Transverse colon (tissue), 4 donors: ENCODE results near the gene ZNF135. TPM values are rescaled to one million over a fixed set of nuclear protein-coding genes. Genes with fewer than 3 reads are reported as not detected.

Source experiments
- DNase-seq: peaks from one replicate; pipeline ENCODE4 v3.0.0-alpha.2; 2019
- H3K27ac ChIP-seq, 4 donors: fragments of 200-600 bp; sonication (generic); 2 replicates each; pipeline ENCODE4 v1.5.1; 2016 to 2018; ENCODE audit warnings: inconsistent platforms in 4 of 4
- H3K27me3 ChIP-seq: fragments of 200-600 bp; sonication (generic); 2 replicates; pipeline ENCODE4 v1.5.1; 2017; ENCODE audit warnings: inconsistent platforms
- H3K36me3 ChIP-seq, 4 donors: fragments of 200-600 bp; sonication (generic); 2 replicates each; pipeline ENCODE4 v1.5.1; 2017 to 2019; ENCODE audit warnings: inconsistent platforms in 4 of 4
- H3K4me1 ChIP-seq, 4 donors: fragments of 200-600 bp; sonication (generic); 2 replicates each; pipeline ENCODE4 v1.5.1; 2017 to 2020; ENCODE audit warnings: inconsistent platforms in 4 of 4
- H3K4me3 ChIP-seq, 4 donors: fragments of 200-600 bp; sonication (generic); 1 replicate in 1 of 4; 2 replicates in 3 of 4; pipeline versions ENCODE4 v1.5.1 to v1.6.1; 2017 to 2019; ENCODE audit warnings: inconsistent platforms in 4 of 4
- H3K9me3 ChIP-seq, 2 donors: fragments of 200-600 bp; sonication (generic); 2 replicates each; pipeline ENCODE4 v1.5.1; 2017 to 2019; ENCODE audit warnings: inconsistent platforms in 2 of 2
- EP300 ChIP-seq: sonication (generic); formaldehyde crosslinking; IDR thresholded peaks from one replicate; pipeline ENCODE4 v1.6.1; 2017; ENCODE audit warnings: antibody characterized with exemption, low read depth
- POLR2A ChIP-seq: fragments of 450-650 bp; IDR thresholded peaks from one replicate; pipeline ENCODE4 v1.6.1; 2016; ENCODE audit warnings: antibody characterized with exemption, mild to moderate bottlenecking, moderate library complexity
- POLR2AphosphoS5 ChIP-seq, 3 donors: sonication (generic); formaldehyde crosslinking; IDR thresholded peaks; one replicate each; pipeline ENCODE4 v1.6.1; 2016; ENCODE audit warnings: antibody characterized with exemption in 3 of 3
- WGBS, 2 donors: methylation state at CpG; one replicate each; pipeline ENCODE4 v1.1.5; 2018; ENCODE audit warnings: low coverage in 1 of 2; 5-methylcytosine and 5-hydroxymethylcytosine counted together
- in situ Hi-C, 4 donors: fragments of 200-750 bp; cut with MboI; loops; one replicate each; pipeline versions ENCODE4 v1.15.0 to v1.15.1; 2017; ENCODE audit warnings: low sequenced_read_pairs in 3 of 4, low pct_ligation_motif_present in 1 of 4, low pct_unique_long_range_greater_than_20kb in 1 of 4
- intact Hi-C: fragments of 100-400 bp; cut with DNase I; formaldehyde crosslinking; loops from one replicate; pipeline ENCODE4 v1.15.1; 2023; ENCODE audit warnings: low total_unique reads
- total RNA-seq, 4 donors: library from RNA; depleted of rRNA; stranded (reverse); fragments of >200 nt; gene quantifications; one replicate each; pipeline ENCODE4 v1.1.0, GENCODE V29; 2016
- TF ChIP-seq, protein P1 (sequence below), 5 experiments: fragments of 200-600 bp in 3 of 5; fragments of 450-650 bp in 2 of 5; sonication (generic) in 3 of 5; IDR thresholded peaks; 1 replicate in 2 of 5; 2 replicates in 3 of 5; pipeline ENCODE4 v1.5.1; 2016 to 2017; ENCODE audit warnings: antibody characterized with exemption in 5 of 5, inconsistent platforms in 3 of 5, mild to moderate bottlenecking in 2 of 5, moderate library complexity in 1 of 5

ZNF135 gene
- total RNA-seq, 4 donors from 2014 or later: 1.6 to 20.9 (median 2.1) TPM

GRCh38 chr19:58044391-58044790 lies 14.7 kb upstream of the ZNF135 start:
- H3K27ac ChIP-seq: no peak overlapping the region
- H3K27me3 ChIP-seq: no peaks in the 10 kb centered on the region
- no peak overlapping the region for H3K4me3 ChIP-seq
- TF ChIP-seq EP300 (no peak), POLR2A (no peak), POLR2AphosphoS5 (IDR thresholded peaks at IDR 0.05) (no peak)
- TF ChIP-seq, protein P1, sequence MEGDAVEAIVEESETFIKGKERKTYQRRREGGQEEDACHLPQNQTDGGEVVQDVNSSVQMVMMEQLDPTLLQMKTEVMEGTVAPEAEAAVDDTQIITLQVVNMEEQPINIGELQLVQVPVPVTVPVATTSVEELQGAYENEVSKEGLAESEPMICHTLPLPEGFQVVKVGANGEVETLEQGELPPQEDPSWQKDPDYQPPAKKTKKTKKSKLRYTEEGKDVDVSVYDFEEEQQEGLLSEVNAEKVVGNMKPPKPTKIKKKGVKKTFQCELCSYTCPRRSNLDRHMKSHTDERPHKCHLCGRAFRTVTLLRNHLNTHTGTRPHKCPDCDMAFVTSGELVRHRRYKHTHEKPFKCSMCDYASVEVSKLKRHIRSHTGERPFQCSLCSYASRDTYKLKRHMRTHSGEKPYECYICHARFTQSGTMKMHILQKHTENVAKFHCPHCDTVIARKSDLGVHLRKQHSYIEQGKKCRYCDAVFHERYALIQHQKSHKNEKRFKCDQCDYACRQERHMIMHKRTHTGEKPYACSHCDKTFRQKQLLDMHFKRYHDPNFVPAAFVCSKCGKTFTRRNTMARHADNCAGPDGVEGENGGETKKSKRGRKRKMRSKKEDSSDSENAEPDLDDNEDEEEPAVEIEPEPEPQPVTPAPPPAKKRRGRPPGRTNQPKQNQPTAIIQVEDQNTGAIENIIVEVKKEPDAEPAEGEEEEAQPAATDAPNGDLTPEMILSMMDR (IDR thresholded peaks at IDR 0.05): no peak
- no peaks in the 10 kb centered on the region for H3K4me1 ChIP-seq
- in situ Hi-C loops: no loop called here
- H3K9me3 ChIP-seq: peaks cover 20 to 47% of the 10 kb centered on the region in 2 donors
- WGBS, 2 donors: 81 to 89% methylated on average over 17 to 40 of the region's 42 CpGs
- no peaks in the 10 kb centered on the region for H3K36me3 ChIP-seq
- DNase-seq: no peak
- intact Hi-C loops: no loop called here

- Histone ChIP-seq H3K4me3 (no peak overlapping the region), H3K36me3 (no peaks in the 10 kb centered on the region), H3K27me3 (no peaks in the 10 kb centered on the region), H3K9me3 (peaks cover 24 to 51% of the 10 kb centered on the region in 2 donors), H3K4me1 (no peaks in the 10 kb centered on the region), H3K27ac (no peak overlapping the region)
- 94% methylated on average over 26 of the region's 26 CpGs; no CpG with 5 or more reads in 1 of the 2 donors for WGBS, 2 donors
- DNase-seq: no peak
- intact Hi-C loops: no loop called here
- in situ Hi-C loops: no loop called here
- TF ChIP-seq POLR2A: no peak
- TF ChIP-seq, protein P1 (IDR thresholded peaks at IDR 0.05): no peak
- no peak for TF ChIP-seq POLR2AphosphoS5 (IDR thresholded peaks at IDR 0.05)
- TF ChIP-seq EP300: no peak
Observed at GRCh38 chr19:58044886-58045285, 14.2 kb upstream of the ZNF135 start.

DNA sequence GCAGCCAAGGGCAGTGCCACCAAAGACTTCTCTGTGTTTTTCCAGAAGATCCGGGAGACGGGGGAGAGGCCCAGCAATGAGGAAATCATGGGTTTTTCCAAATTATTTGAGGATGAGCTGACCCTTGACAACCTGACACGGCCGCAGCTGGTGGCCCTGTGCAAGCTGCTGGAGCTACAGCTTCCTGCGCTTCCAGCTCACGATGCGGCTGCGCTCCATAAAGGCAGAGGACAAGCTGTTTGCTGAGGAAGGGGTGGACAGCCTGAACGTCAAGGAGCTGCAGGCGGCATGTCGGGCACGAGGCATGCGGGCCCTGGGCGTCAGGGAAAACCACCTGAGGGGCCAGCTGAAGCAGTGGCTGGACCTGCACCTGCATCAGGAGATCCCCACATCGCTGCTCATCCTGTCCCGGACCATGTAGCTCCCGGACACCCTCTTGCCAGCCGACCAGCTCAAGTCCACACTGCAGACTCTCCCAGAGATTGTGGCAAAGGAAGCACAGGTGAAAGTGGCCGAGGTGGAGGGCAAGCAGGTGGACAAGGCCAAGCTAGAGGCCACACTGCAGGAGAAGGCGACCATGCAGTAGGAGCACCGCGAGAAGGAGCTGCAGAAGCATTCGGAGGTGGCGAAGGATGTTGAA lies 13.6 kb upstream of the ZNF135 start:
- H3K4me3 ChIP-seq: no peak overlapping the region
- no peaks in the 10 kb centered on the region for H3K27me3 ChIP-seq
- in situ Hi-C loops (no loop called here), intact Hi-C loops (no loop called here)
- H3K36me3 ChIP-seq: no peaks in the 10 kb centered on the region
- TF ChIP-seq POLR2AphosphoS5 (IDR thresholded peaks at IDR 0.05) (no peak), EP300 (no peak), POLR2A (no peak)
- TF ChIP-seq, protein P1 (IDR thresholded peaks at IDR 0.05): no peak
- H3K27ac ChIP-seq: no peak overlapping the region
- H3K4me1 ChIP-seq: no peaks in the 10 kb centered on the region
- DNase-seq: no peak
- 94 to 98% methylated on average over 8 to 24 of the region's 24 CpGs for WGBS, 2 donors
- peaks cover 24 to 54% of the 10 kb centered on the region in 2 donors for H3K9me3 ChIP-seq

GRCh38 chr19:58046856-58047255 lies 12.2 kb upstream of the ZNF135 start:
- Histone ChIP-seq H3K4me1 (no peaks in the 10 kb centered on the region), H3K4me3 (no peak overlapping the region), H3K27me3 (no peaks in the 10 kb centered on the region), H3K9me3 (peaks cover 24 to 53% of the 10 kb centered on the region in 2 donors), H3K36me3 (no peaks in the 10 kb centered on the region), H3K27ac (no peak overlapping the region)
- in situ Hi-C loops (no loop called here), intact Hi-C loops (no loop called here)
- 68% methylated on average over 7 of the region's 7 CpGs; no CpG with 5 or more reads in 1 of the 2 donors for WGBS, 2 donors
- TF ChIP-seq EP300 (no peak), POLR2A (no peak), POLR2AphosphoS5 (IDR thresholded peaks at IDR 0.05) (no peak)
- TF ChIP-seq, protein P1 (IDR thresholded peaks at IDR 0.05): no peak
- DNase-seq: no peak
